Heart left ventricle (tissue), 13 donors: ENCODE results near the gene WDR88.

Experiments
- POLR2A ChIP-seq, 2 donors: fragments of 450-650 bp; IDR thresholded peaks; one replicate each; pipeline ENCODE4 v1.6.1; 2017; ENCODE audit warnings: antibody characterized with exemption in 2 of 2, mild to moderate bottlenecking in 2 of 2, moderate library complexity in 2 of 2
- TF ChIP-seq, protein P1 (sequence below), 12 donors: fragments of 200-600 bp; sonication (generic) in 4 of 12; IDR thresholded peaks; one replicate each; pipeline versions ENCODE4 v1.5.0 to v1.8.0; 2018 to 2022; ENCODE audit warnings: antibody characterized with exemption in 12 of 12, mild to moderate bottlenecking in 5 of 12
- donor health status: ischemic (EF 13 %, LVEDD 7.1; RV severe dilation, severe dysfunction).
- donor health status: DM: no; HTN: yes; CAD: no.
- donor health status: DM: no; HTN: no; CAD: no.
- donor health status: ischemic (EF 25% LVEDD 6.9; RV normal size, moderate dysfunction).
- donor health status: ischemic (EF 25% LVEDD 5.7; RV mildly dilated, moderate dysfunction).
- donor health status: ischemic (EF 35%, LVEDD 5.7; RV mildly dilated, moderate dysfunction).
- donor health status: nonischemic (EF 11% LVEDD 7.7; RV severe dilation, severe dysfunction).
- donor health status: DM: yes; HTN: yes; CAD: no.
- donor health status: PGD.
- donor health status: ischemic (EF 29% LVEDD 5.4; RV normal size, mild dysfunction).
- donor health status: nonischemic (EF 23%, LVEDD 6.1; RV moderate dilation, normal function).

GRCh38 chr19:33201473-33201872 lies 69.6 kb downstream of the WDR88 start:
- TF ChIP-seq, protein P1, sequence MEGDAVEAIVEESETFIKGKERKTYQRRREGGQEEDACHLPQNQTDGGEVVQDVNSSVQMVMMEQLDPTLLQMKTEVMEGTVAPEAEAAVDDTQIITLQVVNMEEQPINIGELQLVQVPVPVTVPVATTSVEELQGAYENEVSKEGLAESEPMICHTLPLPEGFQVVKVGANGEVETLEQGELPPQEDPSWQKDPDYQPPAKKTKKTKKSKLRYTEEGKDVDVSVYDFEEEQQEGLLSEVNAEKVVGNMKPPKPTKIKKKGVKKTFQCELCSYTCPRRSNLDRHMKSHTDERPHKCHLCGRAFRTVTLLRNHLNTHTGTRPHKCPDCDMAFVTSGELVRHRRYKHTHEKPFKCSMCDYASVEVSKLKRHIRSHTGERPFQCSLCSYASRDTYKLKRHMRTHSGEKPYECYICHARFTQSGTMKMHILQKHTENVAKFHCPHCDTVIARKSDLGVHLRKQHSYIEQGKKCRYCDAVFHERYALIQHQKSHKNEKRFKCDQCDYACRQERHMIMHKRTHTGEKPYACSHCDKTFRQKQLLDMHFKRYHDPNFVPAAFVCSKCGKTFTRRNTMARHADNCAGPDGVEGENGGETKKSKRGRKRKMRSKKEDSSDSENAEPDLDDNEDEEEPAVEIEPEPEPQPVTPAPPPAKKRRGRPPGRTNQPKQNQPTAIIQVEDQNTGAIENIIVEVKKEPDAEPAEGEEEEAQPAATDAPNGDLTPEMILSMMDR (IDR thresholded peaks at IDR 0.05) = no peak
- no peak for TF ChIP-seq POLR2A (IDR thresholded peaks at IDR 0.05)
